Activated T-cell treated with anti-CD3 and anti-CD28 coated beads for 48 hours (primary cell): ENCODE measurements around the gene PLXDC2.
"Not testable (repeated sequence)": the region's sequence is repeated elsewhere in the genome, so short reads cannot be mapped to it uniquely, and the experiment has no call there.

Source experiments
- DNase-seq: peaks from one replicate; pipeline ENCODE4 v3.0.0-alpha.2; 2020; ENCODE audit warnings: low read depth

Gene PLXDC2

DNA sequence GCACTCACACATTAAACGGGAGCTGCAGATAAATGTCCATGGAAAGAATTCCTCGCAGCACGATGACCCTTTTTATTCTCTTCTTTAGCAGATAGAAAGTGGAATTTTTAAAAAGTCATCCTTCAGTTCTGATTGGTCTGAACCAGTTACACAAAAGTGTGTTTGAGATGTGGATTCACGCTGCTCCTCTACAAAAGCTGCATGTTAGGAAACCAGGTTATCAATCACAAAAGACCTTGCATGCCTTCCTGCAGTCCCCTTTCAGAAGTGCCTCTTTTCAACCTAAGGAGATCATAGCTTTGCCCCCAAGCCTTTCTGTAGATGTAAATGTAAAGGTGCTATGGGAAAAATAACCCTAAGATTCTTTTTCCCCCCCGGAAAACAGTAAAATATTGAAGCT, 299.7 kb downstream of the PLXDC2 start:
- no peak for DNase-seq

DNA sequence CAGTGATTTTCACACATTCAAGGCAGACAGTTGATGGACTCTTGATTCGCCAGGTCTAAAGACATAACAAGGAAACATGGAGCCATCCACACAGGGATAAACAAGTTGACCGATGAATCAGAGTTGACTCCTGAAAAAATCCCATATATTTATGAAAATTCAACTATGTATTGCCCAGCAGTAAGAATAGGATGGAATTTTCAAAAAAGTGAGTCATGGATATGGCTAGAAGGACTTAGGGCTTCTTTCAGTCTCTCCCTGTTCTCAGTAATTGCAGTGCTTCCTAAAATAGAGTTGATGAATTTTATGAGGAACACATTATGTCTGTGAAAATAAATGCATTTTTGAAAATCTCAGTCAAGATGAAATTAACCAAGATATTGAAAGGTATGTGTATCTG, 301.2 kb downstream of the PLXDC2 start:
- DNase-seq, result no peak

DNA sequence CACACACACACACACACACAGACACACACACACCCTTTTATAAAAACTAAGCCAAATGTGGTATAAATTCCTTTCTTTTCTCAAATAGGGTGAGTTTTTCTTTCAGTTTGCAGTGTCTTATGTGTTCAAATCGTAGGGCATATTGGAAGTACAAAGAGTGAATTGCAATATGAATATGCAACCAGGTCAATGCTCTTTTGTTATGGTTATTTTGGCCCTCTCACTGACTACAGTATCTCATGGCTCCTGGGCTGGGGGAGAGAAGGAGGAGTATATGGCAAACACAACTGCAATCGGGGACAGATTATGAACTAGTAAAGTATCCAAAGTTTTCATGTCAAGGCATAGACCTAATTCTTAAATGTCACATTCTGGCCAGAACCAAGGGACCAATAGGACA, 301.9 kb downstream of the PLXDC2 start:
- no peak for DNase-seq

DNA sequence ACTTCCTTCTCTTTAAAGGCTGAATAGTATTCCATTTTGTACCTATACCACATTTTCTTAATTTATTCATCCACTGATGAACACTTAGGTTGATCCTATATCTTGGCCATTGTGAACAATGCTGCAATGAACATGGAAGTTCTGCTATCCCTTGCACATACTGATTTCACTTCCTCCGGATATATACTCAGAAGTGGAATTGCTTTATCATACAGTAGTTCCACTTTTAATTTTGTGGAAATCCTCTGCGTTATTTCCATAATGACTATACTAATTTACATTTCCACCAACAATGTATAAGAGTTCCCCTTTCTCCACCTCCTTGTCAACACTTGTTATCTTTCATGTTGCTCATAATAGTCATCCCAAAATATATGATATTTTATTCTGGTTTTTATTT, 312.6 kb downstream of the PLXDC2 start:
- no peak for DNase-seq

DNA sequence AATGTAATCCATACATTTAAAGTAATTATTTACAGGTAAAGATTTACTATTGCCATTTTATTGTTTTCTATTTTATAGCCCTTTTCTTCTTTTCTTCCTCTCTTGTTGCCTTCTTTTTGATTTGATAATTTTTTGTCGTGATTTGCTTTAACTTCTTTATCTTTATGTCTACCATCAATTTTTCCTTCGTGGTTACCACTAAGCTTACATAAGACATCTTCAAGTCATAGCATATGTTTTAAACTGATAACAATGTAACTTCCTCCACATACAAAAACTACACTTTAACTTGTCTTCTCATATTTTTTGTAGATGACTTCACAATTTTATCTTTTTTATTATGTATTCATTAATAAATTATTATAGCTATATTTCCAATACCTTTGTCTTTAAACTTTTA, 316.6 kb downstream of the PLXDC2 start:
- DNase-seq, result no peak

DNA sequence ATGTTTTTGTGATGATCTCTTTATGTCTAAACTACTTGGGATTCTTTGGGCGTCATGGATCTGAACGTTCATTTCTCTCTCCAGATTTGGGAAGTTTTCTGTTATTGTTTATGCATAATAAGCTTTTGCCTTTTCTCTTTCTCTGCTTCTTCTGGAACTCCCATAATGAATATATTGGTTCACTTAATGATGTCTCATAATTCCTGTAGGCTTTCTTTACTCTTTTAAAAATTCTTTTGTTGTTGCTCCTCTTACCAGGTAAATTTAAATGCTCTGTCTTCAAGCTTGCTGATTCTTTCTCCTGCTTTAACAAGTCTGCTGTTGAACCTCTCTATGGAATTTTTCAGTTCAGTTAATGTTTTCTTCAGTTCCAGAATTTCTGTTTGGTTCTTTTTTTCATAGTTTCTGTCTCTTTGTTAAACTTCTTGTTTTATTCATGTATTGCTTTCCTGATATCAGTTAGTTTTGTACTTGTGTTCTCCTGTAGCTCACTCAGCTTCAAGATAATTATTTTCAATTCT, 317.5 kb downstream of the PLXDC2 start:
- DNase-seq, result no peak

DNA sequence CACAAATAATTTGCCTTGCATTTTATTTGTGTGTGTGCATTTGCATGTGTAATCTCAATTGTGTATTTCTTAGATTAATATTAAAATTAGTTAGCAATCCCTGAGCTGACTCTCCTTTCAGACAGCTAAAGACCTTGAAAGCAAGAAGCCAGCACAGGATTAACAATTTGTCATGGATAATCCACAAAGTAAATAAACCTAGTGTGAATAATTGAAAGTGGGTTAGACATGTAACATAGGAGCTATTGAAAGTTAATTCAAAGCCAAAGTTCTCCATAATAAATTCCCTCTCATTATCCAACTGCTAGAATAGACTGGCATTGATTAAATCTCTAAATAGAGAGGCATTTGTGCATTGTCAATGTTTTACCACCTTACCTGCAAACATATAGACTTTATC, 326.1 kb downstream of the PLXDC2 start:
- DNase-seq, result no peak

DNA sequence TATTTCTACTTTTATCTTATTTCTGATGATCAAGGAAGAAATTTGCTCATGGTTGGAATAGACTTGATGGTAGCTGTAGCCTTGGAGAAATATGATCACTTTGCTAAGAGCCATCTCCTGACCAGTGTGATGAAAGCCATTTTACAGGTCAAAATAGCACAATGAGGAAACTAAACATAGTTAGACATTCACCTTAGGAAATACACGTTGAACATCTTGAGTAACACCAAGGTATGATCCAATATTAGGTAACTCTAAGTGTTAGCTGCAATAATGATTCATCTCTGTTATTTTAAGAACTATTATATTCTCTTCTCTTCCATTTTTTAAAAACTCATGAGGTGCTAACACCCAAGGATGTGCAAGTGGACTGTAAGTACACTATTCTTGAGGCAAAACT, 328.0 kb downstream of the PLXDC2 start:
- no peak for DNase-seq

DNA sequence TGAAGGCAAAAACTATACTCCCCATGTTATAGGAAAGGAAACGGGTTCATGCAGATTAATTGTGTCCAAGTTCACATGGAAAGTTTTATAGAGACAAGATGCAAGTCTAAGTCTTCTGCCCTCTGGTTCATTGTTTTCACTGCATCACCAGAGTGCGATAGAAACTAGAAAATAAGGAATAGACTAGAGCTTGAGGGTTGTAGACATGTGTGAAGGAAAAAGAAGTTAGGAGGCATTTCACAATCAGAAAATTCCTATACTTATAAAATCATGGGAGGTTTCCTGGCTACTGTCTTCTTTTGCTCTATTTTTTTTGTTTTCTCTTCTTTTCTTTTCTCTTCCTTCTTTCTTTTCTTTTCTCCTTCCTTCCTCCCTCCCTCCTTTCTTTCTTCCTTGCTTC, 329.8 kb downstream of the PLXDC2 start:
- no peak for DNase-seq

DNA sequence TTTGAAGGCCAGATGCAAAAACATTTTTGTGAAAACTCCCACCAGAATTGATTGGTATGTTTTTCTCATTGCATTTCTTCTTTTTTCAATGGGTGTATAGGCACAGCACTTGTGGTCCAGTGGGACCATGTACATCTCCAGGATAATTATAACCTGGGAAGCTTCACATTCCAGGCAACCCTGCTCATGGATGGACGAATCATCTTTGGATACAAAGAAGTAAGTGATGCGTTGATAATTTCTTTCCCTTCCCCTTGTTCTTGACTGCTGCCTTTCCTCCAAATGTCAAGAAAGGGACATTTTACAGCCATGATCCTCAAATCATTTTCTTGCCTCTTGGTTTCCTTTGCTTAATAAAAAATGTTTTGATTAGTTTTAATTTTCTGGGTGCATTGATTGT, 331.5 kb downstream of the PLXDC2 start:
- no peak for DNase-seq

DNA sequence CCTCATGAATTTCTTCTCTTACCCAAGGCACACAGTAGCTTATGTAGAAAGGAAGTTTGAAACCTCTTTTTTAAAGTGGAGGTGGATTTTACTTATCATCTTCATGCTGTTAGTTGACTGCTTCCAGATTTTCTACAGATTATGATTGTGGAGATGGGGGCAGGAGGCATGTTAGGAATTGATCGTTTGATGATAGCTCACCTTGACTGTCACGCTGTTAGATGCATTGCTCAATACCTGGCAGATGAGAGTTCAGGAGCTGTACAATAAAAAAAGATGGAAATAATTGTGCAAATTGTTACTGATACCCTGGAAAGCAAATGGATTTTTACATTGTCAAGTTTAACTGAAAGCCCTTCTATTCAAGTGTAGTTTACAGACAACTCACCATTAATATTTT, 340.3 kb downstream of the PLXDC2 start:
- no peak for DNase-seq

DNA sequence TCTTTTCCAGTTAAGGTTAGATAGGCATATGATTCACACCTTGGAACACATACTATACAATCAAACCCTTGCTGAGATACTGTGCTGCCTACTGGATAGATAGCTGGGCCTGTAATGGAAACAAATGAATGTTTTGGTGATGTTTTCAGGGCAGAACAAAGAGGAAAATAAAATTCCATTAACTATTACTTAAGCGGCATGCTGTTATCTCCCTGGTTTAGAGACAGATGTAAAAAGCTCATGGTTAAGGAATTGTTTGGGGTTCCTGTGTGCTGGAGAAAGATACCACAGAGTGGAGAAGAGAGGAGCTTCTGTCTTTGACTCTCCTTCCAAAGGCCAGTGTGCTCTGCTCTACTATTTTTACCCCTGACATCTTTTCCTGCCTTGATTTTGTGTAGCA, 341.1 kb downstream of the PLXDC2 start:
- no peak for DNase-seq

DNA sequence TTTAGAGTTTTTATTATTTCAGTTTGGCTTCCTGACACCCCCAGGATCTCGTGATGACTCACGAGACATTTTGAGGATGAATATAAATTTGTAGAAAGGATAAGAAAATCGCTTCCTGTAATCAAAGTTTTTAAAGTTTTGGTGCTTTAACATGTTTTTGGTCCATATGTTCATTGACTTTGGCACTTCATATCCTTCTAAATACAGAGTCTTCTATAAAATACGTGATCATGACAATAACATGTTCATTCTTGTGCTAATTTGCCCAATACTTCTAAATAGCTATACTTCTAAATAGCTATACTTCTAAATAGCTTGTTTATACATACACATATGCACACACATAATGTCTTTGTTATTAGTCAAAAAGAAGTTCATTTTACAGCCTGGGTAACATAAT, 341.9 kb downstream of the PLXDC2 start:
- DNase-seq, result no peak

DNA sequence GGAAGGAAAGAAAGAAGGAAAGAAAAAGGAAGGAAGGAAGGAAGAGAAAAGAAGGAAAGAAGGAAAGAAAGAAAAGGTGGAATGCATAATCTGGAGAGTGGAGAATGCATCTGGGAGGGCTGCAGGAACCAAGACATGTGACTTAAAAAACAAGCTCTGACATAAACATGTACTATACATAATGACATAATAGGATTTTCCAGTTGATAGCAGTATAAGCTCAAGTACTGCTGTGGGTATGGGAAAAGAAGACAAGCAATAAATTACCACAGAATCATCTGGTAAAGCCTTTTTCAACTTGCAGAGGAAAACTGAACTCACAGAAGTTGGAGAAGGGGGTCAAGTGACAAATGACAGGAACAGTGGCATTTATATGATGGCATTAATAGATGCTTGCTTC, 345.9 kb downstream of the PLXDC2 start:
- DNase-seq, result no peak

DNA sequence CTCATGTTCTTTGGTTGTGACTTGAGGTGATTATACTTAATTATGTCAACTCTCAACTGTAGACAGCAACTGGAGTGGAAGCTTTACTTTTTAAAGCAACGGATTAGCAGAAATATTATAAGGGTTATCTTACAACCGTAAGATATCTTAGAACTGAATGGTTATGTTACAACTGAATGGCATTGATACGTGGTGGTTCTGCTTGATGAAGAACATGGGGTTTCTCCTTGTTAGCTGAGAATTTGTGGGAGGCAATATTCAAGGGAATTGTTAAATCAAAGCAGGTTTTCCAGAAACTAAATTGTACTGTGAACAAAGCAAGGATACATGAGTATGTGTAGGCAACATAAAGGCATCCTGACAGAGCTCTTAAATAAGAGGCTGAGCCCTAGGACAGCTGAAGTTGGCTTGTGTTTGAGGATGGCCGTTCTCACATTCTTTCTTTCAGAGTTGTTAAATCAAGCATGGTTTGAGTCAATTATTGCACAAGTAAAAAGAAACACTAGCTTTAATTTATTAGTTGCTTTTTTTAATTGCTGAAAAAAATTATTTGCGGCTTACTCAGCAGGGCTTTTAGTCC, 350.0 kb downstream of the PLXDC2 start:
- no peak for DNase-seq

DNA sequence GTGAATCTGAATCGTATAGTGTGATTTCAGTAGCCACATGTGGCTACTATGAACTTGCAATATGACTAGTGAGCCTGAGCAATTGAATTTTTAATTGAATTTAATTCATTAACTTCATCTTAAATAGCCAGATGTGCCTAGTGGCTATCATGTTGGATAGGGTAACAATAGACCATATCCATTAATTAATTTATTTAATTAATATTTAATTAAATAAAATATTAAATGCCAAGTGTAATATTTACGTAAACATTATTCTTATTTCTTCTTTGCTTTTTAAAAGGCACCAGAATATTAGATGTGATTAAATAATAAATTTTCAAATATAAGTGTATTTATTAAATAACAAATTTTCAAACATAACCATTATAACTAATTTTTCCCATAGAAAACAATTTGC, 354.4 kb downstream of the PLXDC2 start:
- DNase-seq, result no peak

DNA sequence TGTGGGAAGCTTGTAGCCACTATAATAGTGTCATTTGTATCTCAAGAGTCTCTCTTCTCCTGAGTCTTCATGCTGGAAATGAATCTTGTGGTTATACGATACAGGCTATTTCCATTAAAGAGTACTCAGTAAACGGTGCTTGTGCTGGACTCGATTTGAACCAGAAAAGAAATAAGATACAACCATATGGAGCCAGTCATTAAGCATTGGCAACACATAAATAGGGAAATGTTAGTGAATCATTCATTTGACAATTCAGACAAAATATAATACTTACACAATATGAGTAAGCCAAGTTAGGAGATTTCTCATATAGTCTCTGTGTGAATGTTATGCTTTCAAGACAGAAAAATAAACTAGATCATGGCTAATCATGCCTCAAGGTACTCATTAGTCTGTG, 356.8 kb downstream of the PLXDC2 start:
- DNase-seq, result no peak

DNA sequence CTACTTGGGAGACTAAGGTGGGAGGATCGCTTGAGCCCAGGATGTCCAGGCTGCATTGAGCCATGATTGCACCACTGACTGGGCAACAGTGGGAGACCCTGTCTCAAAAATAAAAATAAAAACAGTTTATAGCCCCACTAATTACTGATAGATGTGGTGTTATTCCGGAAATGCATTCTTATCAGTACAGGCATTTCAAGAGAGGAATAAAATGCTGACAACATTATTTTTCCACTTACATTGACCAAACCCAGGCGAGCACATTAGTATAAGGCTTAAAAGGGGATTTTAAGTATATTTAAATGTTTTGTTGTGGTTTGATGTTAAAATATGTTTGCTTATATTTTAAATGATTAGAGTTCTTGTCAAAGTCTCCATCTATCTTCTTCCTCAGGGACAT, 359.5 kb downstream of the PLXDC2 start:
- no peak for DNase-seq

DNA sequence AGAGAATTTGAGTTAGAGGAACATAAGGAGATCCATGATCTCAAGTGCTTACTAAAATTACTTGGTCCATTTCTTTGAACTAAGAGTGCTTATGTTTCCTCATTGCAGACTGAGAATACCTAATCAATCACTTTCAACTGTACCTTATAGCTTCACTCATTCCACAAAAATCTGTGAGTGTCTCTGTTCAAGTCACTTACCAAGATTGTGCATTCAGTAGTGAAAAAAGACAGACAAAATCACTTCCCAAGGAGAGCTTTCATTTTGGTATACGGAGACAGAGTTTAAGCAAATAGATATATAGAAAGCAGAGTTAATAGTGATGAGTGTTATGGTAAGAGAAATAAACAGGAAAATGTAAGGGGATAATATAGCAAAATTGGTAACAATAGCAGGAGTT, 364.5 kb downstream of the PLXDC2 start:
- DNase-seq, result no peak

DNA sequence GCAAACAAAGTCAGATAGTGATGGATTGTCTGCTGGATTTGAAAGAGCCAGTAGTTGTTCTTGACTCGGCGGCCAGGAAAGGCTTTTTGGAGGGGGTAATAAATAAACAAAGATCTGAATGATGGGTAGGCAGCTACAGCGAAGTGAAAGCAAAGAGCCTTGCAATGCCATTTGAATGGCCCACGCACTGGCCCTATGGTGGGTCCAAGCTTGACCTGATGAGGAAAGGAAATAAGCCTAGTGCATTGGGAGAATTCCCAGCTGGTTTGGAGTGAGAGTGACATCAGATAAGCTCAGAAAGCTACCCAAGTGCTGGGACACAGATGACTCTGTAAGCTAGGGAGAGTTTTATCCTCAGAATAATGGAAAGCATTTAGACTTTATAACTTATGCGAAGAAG, 365.2 kb downstream of the PLXDC2 start:
- no peak for DNase-seq

DNA sequence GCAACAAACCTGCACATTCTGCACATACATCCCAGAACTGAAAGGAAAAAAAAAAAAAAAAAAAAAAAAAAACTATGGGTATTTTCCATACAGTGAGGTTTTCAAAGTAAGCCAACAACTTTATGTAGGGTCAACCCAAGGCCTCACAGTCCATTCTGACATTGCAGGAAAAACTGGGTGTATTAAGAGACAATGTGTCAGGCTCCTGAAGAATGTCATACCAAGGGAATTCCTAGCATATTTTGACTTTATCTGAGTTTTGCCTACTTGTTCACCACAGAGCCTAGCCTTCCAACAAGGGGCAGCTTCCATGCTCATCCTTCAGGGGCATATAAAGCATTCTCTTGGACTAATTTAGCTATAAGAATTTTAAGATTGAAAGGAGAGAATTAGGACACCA, 368.9 kb downstream of the PLXDC2 start:
- DNase-seq, result no peak

DNA sequence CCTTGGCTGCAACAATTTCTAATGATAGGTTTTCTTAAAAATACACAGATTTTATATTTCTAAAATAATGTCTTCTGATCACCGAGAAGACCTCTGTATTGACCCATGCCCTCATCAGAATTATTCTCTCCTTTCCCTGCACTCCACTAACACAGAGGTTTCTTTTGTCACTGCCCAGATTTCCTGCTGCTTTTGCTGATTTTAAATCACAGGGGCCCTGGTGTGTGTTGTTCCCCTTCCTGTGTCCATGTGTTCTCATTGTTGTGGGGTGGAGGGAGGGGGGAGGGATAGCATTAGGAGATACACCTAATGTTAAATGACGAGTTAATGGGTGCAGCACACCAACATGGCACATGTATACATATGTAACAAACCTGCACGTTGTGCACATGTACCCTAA, 375.2 kb downstream of the PLXDC2 start:
- DNase-seq, result not testable (repeated sequence)

DNA sequence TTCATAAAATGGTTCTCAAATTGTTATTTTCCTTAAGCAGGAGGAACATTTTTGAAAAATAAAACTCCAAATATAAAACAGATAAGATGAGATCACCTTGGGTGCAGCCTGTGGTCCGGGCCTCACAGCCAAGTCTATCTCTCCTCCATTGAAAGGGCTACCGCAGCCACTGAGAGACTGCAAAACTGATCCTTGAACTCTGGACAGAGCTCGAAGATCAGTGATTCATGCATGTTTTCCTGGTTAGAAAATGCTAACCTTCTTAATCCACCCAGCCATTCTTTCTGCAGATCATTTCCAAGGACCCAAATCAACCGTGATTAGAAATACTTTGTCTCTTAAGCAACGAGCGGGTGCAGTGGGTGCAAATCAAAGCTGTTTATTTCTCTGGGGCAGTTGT, 378.8 kb downstream of the PLXDC2 start:
- DNase-seq, result no peak

DNA sequence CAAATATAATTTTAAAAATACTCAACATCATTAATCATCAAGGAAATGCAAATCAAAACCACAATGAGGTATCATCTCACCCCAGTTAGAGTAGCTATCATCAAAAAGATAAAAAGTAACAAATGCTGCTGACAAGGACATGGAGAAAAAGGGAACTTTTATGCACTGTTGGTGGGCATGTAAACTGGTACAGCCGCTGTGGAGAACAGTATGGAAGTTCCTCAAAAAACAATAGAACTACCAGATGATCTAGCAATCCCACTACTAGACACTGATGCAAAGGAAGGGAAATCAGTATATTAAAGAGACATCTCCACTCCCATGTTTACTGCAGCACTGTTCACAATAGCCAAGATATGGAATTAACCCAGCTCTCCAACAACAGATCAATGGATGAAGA, 384.5 kb downstream of the PLXDC2 start:
- no peak for DNase-seq

DNA sequence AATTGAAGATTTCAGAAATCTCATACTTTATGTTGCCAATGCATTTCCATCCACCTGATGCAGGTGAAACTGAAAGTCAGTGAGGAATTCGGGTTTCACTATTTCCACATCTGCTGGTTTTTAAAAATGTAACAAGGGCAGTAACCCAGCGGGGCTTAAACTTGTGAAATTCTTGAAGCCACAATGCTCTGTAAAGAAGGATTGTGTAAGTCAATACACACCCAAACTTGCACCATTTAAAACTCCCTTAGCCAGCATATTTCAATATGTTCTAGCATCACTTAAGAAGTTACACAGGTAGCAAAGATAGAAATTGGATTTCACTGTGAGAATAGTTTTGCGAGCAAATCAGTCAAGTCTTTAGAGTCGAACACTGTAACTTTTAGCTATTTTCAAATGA, 386.1 kb downstream of the PLXDC2 start:
- DNase-seq, result no peak
